Stomach (tissue), 4 donors: ENCODE results near the gene MAST4.

Source experiments
- CTCF ChIP-seq, 7 experiments: fragments of 450-650 bp in 4 of 7; fragments of 200-600 bp in 3 of 7; sonication (generic) in 3 of 7; IDR thresholded peaks; one replicate each; pipeline ENCODE4 v1.5.1; 2016 to 2019; ENCODE audit warnings: antibody characterized with exemption in 7 of 7, control low read depth in 2 of 7, mild to moderate bottlenecking in 1 of 7
- EP300 ChIP-seq: sonication (generic); formaldehyde crosslinking; IDR thresholded peaks from one replicate; pipeline ENCODE4 v1.6.1; 2017; ENCODE audit warnings: antibody characterized with exemption
- POLR2A ChIP-seq, 4 donors: fragments of 450-650 bp; IDR thresholded peaks; one replicate each; pipeline ENCODE4 v1.6.1; 2016; ENCODE audit warnings: antibody characterized with exemption in 4 of 4, control low read depth in 2 of 4, mild to moderate bottlenecking in 1 of 4, moderate library complexity in 1 of 4
- POLR2AphosphoS5 ChIP-seq, 3 donors: sonication (generic); formaldehyde crosslinking; IDR thresholded peaks; one replicate each; pipeline ENCODE4 v1.6.1; 2016; ENCODE audit warnings: antibody characterized with exemption in 3 of 3

- TF ChIP-seq POLR2A (IDR thresholded peaks at IDR 0.05): no peak
- TF ChIP-seq CTCF (IDR thresholded peaks at IDR 0.05): no peak
- no peak for TF ChIP-seq POLR2AphosphoS5 (IDR thresholded peaks at IDR 0.05)
- TF ChIP-seq EP300: no peak
These were observed 35.8 kb upstream of the MAST4 start for GRCh38 chr5:66560371-66560770.
